GM18499 (cell line): ENCODE data around the gene ATF7.
"Not testable (repeated sequence)": the region's sequence is repeated elsewhere in the genome, so short reads cannot be mapped to it uniquely, and the experiment has no call there.

Experiments used
- ATAC-seq: cut with Tn5 transposase; IDR thresholded peaks from one replicate; pipeline ENCODE4 v1.9.1; 2021; ENCODE audit warnings: moderate number of reproducible peaks; ENCODE audit not compliant: insufficient read depth, unreplicated experiment

ATF7 gene

GRCh38 chr12:53631721-53632120 is 5.5 kb upstream of the ATF7 start:
- no peak for ATAC-seq

GRCh38 chr12:53627919-53628318 is 1.7 kb upstream of the ATF7 start:
- ATAC-seq = no peak

- ATAC-seq = peak; percentile 2
Observed at GRCh38 chr12:53626702-53627169, 554 bp upstream of the ATF7 start.

- ATAC-seq = no peak
Observed at GRCh38 chr12:53625373-53625945, 723 bp downstream of the ATF7 start.

GRCh38 chr12:53624956-53625355 is 1.2 kb downstream of the ATF7 start:
- ATAC-seq = no peak

GRCh38 chr12:53624458-53624857 is 1.7 kb downstream of the ATF7 start:
- ATAC-seq = no peak

GRCh38 chr12:53623548-53624385 is 2.4 kb downstream of the ATF7 start:
- no peak for ATAC-seq

- no peak for ATAC-seq
Observed at GRCh38 chr12:53622724-53623123, 3.5 kb downstream of the ATF7 start.

GRCh38 chr12:53618275-53618674 is 7.9 kb downstream of the ATF7 start:
- no peak for ATAC-seq

- no peak for ATAC-seq
Observed at GRCh38 chr12:53617700-53618099, 8.5 kb downstream of the ATF7 start.

GRCh38 chr12:53616950-53617349 is 9.2 kb downstream of the ATF7 start:
- ATAC-seq = no peak

- no peak for ATAC-seq
Observed at GRCh38 chr12:53613821-53614220, 12.4 kb downstream of the ATF7 start.

GRCh38 chr12:53612978-53613377 is 13.2 kb downstream of the ATF7 start:
- no peak for ATAC-seq

- ATAC-seq = no peak
Observed at GRCh38 chr12:53611304-53611703, 14.9 kb downstream of the ATF7 start.

GRCh38 chr12:53606688-53607087 is 19.5 kb downstream of the ATF7 start:
- not testable (repeated sequence) for ATAC-seq

GRCh38 chr12:53604581-53604980 is 21.6 kb downstream of the ATF7 start:
- no peak for ATAC-seq

- ATAC-seq = no peak
Observed at GRCh38 chr12:53603804-53604203, 22.4 kb downstream of the ATF7 start.

GRCh38 chr12:53603196-53603595 is 23.0 kb downstream of the ATF7 start:
- no peak for ATAC-seq

- no peak for ATAC-seq
Observed at GRCh38 chr12:53602176-53602864, 23.9 kb downstream of the ATF7 start.

- ATAC-seq = no peak
Observed at GRCh38 chr12:53601296-53601847, 24.8 kb downstream of the ATF7 start.
